Activated CD4-positive, alpha-beta T cell treated with anti-CD3 and anti-CD28 coated beads for 36 hours (primary cell): ENCODE data around the gene SPIRE2. TPM values are rescaled to one million over a fixed set of nuclear protein-coding genes. Genes with fewer than 3 reads are reported as not detected.

Source experiments
- ATAC-seq: fragments of 200-7000 bp; cut with Tn5 transposase; one replicate; pipeline ENCODE4 v1.10.0; 2021; ENCODE audit warnings: mild to moderate bottlenecking, moderate library complexity
- CTCF ChIA-PET: fragments of 350-600 bp; sonication (Branson Sonifier 250); formaldehyde crosslinking; loops from one replicate; lab custom pipeline; 2021; ENCODE audit warnings: antibody characterized with exemption; lab: Charles Lee
- POLR2A ChIA-PET: fragments of 350-600 bp; sonication (Branson Sonifier 250); formaldehyde crosslinking; loops from one replicate; lab custom pipeline; 2021; ENCODE audit warnings: antibody characterized with exemption, inconsistent platforms; lab: Charles Lee
- DNase-seq: peaks from one replicate; pipeline ENCODE4 v3.0.0-alpha.2; 2020
- H3K27ac Mint-ChIP-seq: one replicate; pipeline ENCODE4 v1.8.0; 2021; ENCODE audit warnings: mixed read lengths
- H3K27me3 Mint-ChIP-seq: one replicate; pipeline ENCODE4 v1.8.0; 2021; ENCODE audit warnings: mixed read lengths
- H3K36me3 Mint-ChIP-seq: one replicate; pipeline ENCODE4 v1.8.0; 2021; ENCODE audit warnings: low read depth, mixed read lengths
- H3K4me1 Mint-ChIP-seq: one replicate; pipeline ENCODE4 v1.8.0; 2021; ENCODE audit warnings: mixed read lengths
- H3K4me3 Mint-ChIP-seq: one replicate; pipeline ENCODE4 v1.8.0; 2021; ENCODE audit warnings: mild to moderate bottlenecking, moderate library complexity, mixed read lengths
- H3K9me3 Mint-ChIP-seq: one replicate; pipeline ENCODE4 v1.8.0; 2021; ENCODE audit warnings: low read depth, mixed read lengths
- intact Hi-C, 2 experiments: fragments of 100-400 bp; cut with DNase I in 1 of 2; cut with micrococcal nuclease in 1 of 2; formaldehyde crosslinking; loops; one replicate each; pipeline versions ENCODE4 v1.14.2 to v1.15.1; 2022 to 2024; cut with DNase I, micrococcal nuclease
- total RNA-seq, 2 experiments: library from RNA; stranded (reverse); gene quantifications; one replicate each; pipeline ENCODE4 v1.2.3, GENCODE V29; 2021

Gene SPIRE2
- total RNA-seq, 2 experiments from 2014 or later = 1.1 to 1.5 TPM

- ATAC-seq (no peak), DNase-seq (no peak)
- Mint-ChIP-seq H3K36me3 (peaks cover 5% of the 10 kb centered on the region), H3K9me3 (no peaks in the 10 kb centered on the region), H3K4me1 (peaks cover 46% of the 10 kb centered on the region), H3K4me3 (no peak overlapping the region), H3K27ac (no peak overlapping the region), H3K27me3 (peaks cover 28% of the 10 kb centered on the region)
- ChIA-PET CTCF (interaction anchor here (0.6 to 1.6 kb wide), 5 partner anchors 10 to 336 kb away, joined by 3 to 9 read pairs (median 4); no protein-coding TSS in a partner anchor), POLR2A (no interaction called here)
- intact Hi-C loops = loop anchor here (2.0 to 10.0 kb wide), 4 partner anchors 95 to 1465 kb away; partner anchors contain the start of genes VPS9D1 (in 2 of the 2), ZNF276 (in 2 of the 2), SPATA2L (in 1 of the 2) and SPIRE2 (in 1 of the 2)
These were observed 91.5 kb downstream of the SPIRE2 start for GRCh38 chr16:89919535-89920406.

DNA sequence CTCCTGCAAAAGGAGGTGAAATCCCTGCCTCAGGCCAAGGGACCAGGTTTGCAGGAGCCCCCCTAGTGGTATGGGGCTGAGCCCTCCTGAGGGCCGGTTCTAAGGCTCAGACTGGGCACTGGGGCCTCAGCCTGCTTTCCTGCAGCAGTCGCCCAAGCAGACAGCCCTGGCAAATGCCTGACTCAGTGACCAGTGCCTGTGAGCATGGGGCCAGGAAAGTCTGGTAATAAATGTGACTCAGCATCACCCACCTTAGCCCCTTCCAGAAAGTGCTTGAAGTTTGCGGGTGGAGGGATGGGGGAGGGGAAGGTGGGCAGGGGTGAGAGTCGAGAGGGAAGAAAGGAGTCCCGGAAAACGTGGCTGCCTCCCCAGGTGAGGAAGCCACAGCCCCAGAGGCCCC lies 92.4 kb downstream of the SPIRE2 start:
- Mint-ChIP-seq H3K4me1 (peaks cover 49% of the 10 kb centered on the region), H3K4me3 (no peak overlapping the region)

More for the DNA sequence above, 92.4 kb downstream of the SPIRE2 start:
- no peak for DNase-seq
- Mint-ChIP-seq H3K27me3 (peaks cover 34% of the 10 kb centered on the region), H3K36me3 (no peaks in the 10 kb centered on the region), H3K9me3 (no peaks in the 10 kb centered on the region), H3K27ac (no peak overlapping the region)
- intact Hi-C loops = loop anchor here (10.0 kb wide), 2 partner anchors 96 to 1466 kb away; partner anchors contain the start of genes SPIRE2 (in 1 of the 2) and ZFPM1 (in 1 of the 2)
- no peak for ATAC-seq
- ChIA-PET CTCF (interaction anchor here (0.6 to 0.7 kb wide), 2 partner anchors 23 to 337 kb away, joined by 3 read pairs; no protein-coding TSS in a partner anchor), POLR2A (no interaction called here)

Other genes starting within 250 kb of the SPIRE2 start
- not detected for gene DPEP1, start 214.8 kb upstream of the SPIRE2 start, total RNA-seq
- gene CHMP1A, start 170.8 kb upstream of the SPIRE2 start, total RNA-seq = 10 to 100 TPM; 37.9 to 67.3 TPM
- 10 to 100 TPM in 1 of 2 experiments, 1 to 10 TPM in 1; 6.8 to 11.6 TPM for gene SPATA33, start 170.6 kb upstream of the SPIRE2 start, total RNA-seq
- gene CDK10, start 141.8 kb upstream of the SPIRE2 start, total RNA-seq = 10 to 100 TPM; 78.1 to 89.8 TPM
- 1 to 10 TPM; 4.9 to 6.5 TPM for gene SPATA2L, start 126.8 kb upstream of the SPIRE2 start, total RNA-seq
- gene VPS9D1, start 107.6 kb upstream of the SPIRE2 start, total RNA-seq = 1 to 10 TPM; 2.0 to 2.6 TPM
- gene ZNF276, start 106.9 kb upstream of the SPIRE2 start, total RNA-seq = 10 to 100 TPM; 21.3 to 24.8 TPM
- gene FANCA, start 11.8 kb upstream of the SPIRE2 start, total RNA-seq = 10 to 100 TPM; 91.5 to 94.4 TPM
- 100 to 1,000 TPM; 122 to 133 TPM for gene TCF25, start 45.1 kb downstream of the SPIRE2 start, total RNA-seq
- 1 to 10 TPM; 1.2 to 2.0 TPM for gene MC1R, start 90.4 kb downstream of the SPIRE2 start, total RNA-seq
- gene TUBB3, start 94.9 kb downstream of the SPIRE2 start, total RNA-seq = under 1 TPM; 0.40 to 0.43 TPM
- 10 to 100 TPM; 21.1 to 25.9 TPM for gene DEF8, start 120.3 kb downstream of the SPIRE2 start, total RNA-seq
- gene DBNDD1, start 191.0 kb downstream of the SPIRE2 start, total RNA-seq = 1 to 10 TPM; 1.2 to 1.5 TPM
- not detected for gene PRDM7, start 248.9 kb downstream of the SPIRE2 start, total RNA-seq